22Rv1 (cell line): Measurements from ENCODE around the gene PRSS3.

Experiments used
- CTCF ChIP-seq: fragments of 450-650 bp; IDR thresholded peaks from 2 replicates; pipeline ENCODE4 v1.5.1; 2017; ENCODE audit warnings: mild to moderate bottlenecking
- ZFX ChIP-seq: fragments of 450-650 bp; IDR thresholded peaks from 2 replicates; pipeline ENCODE4 v1.6.1; 2017; ENCODE audit warnings: antibody characterized with exemption, borderline replicate concordance

- TF ChIP-seq CTCF, result no peak
- no peak for TF ChIP-seq ZFX
These were observed 458 bp downstream of the PRSS3 start for GRCh38 chr9:33795819-33796218.
